ENCODE data around the gene TAP2. TPM values are rescaled to one million over a fixed set of nuclear protein-coding genes. Genes with fewer than 3 reads are reported as not detected.

The TAP2 gene
- total RNA-seq, 1 experiment from 2014 or later = 59.9 TPM

DNA sequence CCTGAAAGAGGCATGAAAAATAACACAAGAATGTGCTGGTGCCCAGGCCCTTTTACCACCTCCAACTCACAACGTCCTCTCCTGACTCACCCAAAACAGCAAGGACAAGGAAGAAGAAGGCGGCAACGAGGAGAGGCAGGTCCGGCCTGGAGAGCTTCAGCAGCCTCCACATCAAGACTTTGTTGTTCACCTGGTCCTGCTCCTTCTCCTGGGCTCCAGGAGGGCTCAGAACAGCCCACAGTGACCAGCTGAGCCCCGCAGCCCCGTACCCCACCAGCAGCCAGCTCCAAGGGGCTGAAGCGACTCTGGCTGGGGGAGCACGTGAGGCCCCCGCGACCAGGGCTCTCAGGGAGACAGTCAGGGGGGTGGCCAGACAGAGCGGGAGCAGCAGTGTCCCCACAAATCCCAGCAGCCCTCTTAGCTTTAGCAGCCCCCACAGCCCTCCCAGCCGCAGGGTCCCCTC lies 857 bp downstream of the TAP2 start:
- ChIA-PET POLR2A (interaction anchor here (1.2 to 3.0 kb wide), 9 partner anchors 10 to 134 kb away, joined by 3 to 23 read pairs (median 10); partner anchors contain the start of genes PSMB9 and TAP1), CTCF (interaction anchor here (0.9 to 3.5 kb wide), 22 partner anchors 11 to 423 kb away, joined by 3 to 189 read pairs (median 6); partner anchors contain the start of genes HLA-DMA, HLA-DOB, PSMB9 and TAP1), RAD21 (ENCODE audit: low non-redundant PET in 1 of 2, low total read pairs in 2 of 2, uncharacterized antibody in 2 of 2, unreplicated experiment in 2 of 2) (interaction anchor here (0.7 to 2.5 kb wide), 10 partner anchors 12 to 148 kb away, joined by 3 to 36 read pairs (median 6); partner anchors contain the start of genes PSMB9 (in 2 of the 2) and TAP1 (in 2 of the 2))
- H3K27ac ChIP-seq (ENCODE audit: low read depth, low read length) = peak overlapping the region; percentile 81
- BruUV-seq (replicated peaks) = TSS peak; percentile 44
- TF ChIP-seq EGR1 (IDR thresholded peaks at IDR 0.05; ENCODE audit: low read depth) (no peak), POLR2AphosphoS5 (IDR thresholded peaks at IDR 0.05; ENCODE audit: low read depth, low read length) (no peak), RAD21 (IDR thresholded peaks at IDR 0.05; ENCODE audit: low read depth) (no peak), TCF7L2 (IDR thresholded peaks at IDR 0.05; ENCODE audit: borderline replicate concordance, extremely low read depth, insufficient read depth, insufficient read length) (no peak), CBX3 (IDR thresholded peaks at IDR 0.05; ENCODE audit: low read depth) (no peak), SIN3A (IDR thresholded peaks at IDR 0.05; ENCODE audit: low read depth) (no peak), EZH2 (IDR thresholded peaks at IDR 0.05) (no peak), FOSL1 (IDR thresholded peaks at IDR 0.05; ENCODE audit: low read depth) (no peak), ZNF274 (IDR thresholded peaks at IDR 0.05; ENCODE audit: low read depth, low read length) (no peak), CEBPB (IDR thresholded peaks at IDR 0.05; ENCODE audit: low read depth) (no peak), SP1 (IDR thresholded peaks at IDR 0.05; ENCODE audit: low read depth) (no peak)
- TF ChIP-seq, protein P1, sequence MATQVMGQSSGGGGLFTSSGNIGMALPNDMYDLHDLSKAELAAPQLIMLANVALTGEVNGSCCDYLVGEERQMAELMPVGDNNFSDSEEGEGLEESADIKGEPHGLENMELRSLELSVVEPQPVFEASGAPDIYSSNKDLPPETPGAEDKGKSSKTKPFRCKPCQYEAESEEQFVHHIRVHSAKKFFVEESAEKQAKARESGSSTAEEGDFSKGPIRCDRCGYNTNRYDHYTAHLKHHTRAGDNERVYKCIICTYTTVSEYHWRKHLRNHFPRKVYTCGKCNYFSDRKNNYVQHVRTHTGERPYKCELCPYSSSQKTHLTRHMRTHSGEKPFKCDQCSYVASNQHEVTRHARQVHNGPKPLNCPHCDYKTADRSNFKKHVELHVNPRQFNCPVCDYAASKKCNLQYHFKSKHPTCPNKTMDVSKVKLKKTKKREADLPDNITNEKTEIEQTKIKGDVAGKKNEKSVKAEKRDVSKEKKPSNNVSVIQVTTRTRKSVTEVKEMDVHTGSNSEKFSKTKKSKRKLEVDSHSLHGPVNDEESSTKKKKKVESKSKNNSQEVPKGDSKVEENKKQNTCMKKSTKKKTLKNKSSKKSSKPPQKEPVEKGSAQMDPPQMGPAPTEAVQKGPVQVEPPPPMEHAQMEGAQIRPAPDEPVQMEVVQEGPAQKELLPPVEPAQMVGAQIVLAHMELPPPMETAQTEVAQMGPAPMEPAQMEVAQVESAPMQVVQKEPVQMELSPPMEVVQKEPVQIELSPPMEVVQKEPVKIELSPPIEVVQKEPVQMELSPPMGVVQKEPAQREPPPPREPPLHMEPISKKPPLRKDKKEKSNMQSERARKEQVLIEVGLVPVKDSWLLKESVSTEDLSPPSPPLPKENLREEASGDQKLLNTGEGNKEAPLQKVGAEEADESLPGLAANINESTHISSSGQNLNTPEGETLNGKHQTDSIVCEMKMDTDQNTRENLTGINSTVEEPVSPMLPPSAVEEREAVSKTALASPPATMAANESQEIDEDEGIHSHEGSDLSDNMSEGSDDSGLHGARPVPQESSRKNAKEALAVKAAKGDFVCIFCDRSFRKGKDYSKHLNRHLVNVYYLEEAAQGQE (IDR thresholded peaks at IDR 0.05; ENCODE audit: low read depth) = no peak
- TF ChIP-seq, protein P2, sequence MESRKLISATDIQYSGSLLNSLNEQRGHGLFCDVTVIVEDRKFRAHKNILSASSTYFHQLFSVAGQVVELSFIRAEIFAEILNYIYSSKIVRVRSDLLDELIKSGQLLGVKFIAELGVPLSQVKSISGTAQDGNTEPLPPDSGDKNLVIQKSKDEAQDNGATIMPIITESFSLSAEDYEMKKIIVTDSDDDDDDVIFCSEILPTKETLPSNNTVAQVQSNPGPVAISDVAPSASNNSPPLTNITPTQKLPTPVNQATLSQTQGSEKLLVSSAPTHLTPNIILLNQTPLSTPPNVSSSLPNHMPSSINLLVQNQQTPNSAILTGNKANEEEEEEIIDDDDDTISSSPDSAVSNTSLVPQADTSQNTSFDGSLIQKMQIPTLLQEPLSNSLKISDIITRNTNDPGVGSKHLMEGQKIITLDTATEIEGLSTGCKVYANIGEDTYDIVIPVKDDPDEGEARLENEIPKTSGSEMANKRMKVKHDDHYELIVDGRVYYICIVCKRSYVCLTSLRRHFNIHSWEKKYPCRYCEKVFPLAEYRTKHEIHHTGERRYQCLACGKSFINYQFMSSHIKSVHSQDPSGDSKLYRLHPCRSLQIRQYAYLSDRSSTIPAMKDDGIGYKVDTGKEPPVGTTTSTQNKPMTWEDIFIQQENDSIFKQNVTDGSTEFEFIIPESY (IDR thresholded peaks at IDR 0.05; ENCODE audit: extremely low read depth, insufficient replicate concordance, low read length) = no peak
- TF ChIP-seq, protein P3, sequence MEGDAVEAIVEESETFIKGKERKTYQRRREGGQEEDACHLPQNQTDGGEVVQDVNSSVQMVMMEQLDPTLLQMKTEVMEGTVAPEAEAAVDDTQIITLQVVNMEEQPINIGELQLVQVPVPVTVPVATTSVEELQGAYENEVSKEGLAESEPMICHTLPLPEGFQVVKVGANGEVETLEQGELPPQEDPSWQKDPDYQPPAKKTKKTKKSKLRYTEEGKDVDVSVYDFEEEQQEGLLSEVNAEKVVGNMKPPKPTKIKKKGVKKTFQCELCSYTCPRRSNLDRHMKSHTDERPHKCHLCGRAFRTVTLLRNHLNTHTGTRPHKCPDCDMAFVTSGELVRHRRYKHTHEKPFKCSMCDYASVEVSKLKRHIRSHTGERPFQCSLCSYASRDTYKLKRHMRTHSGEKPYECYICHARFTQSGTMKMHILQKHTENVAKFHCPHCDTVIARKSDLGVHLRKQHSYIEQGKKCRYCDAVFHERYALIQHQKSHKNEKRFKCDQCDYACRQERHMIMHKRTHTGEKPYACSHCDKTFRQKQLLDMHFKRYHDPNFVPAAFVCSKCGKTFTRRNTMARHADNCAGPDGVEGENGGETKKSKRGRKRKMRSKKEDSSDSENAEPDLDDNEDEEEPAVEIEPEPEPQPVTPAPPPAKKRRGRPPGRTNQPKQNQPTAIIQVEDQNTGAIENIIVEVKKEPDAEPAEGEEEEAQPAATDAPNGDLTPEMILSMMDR (IDR thresholded peaks at IDR 0.05 in 2 of 3, conservative IDR thresholded peaks at IDR 0.05 in 1 of 3; ENCODE audit: borderline replicate concordance in 1 of 3, insufficient read depth in 1 of 3, low read depth in 2 of 3, low read length in 2 of 3) = no peak
- TF ChIP-seq, protein P4, sequence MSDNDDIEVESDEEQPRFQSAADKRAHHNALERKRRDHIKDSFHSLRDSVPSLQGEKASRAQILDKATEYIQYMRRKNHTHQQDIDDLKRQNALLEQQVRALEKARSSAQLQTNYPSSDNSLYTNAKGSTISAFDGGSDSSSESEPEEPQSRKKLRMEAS (IDR thresholded peaks at IDR 0.05) = no peak
- TF ChIP-seq, protein P5, sequence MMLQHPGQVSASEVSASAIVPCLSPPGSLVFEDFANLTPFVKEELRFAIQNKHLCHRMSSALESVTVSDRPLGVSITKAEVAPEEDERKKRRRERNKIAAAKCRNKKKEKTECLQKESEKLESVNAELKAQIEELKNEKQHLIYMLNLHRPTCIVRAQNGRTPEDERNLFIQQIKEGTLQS (IDR thresholded peaks at IDR 0.05) = no peak
- peak overlapping the region; percentile 83 to 84 for H3K4me3 ChIP-seq (replicated peaks in 1 of 2; ENCODE audit: low read depth in 1 of 2, low read length in 2 of 2)
- ATAC-seq (peak; percentile 6), DNase-seq (ENCODE audit: low read depth, low spot score) (no peak)
- H3K9ac ChIP-seq (ENCODE audit: low read length) = peak overlapping the region; percentile 92
- no peaks in the 10 kb centered on the region for H4K20me1 ChIP-seq (ENCODE audit: insufficient read depth)
- no peaks in the 10 kb centered on the region for H3K27me3 ChIP-seq (ENCODE audit: insufficient read depth, low read length)
- no peaks in the 10 kb centered on the region for H3K9me3 ChIP-seq (ENCODE audit: control insufficient read depth in 1 of 2, insufficient read depth in 1 of 2, low read depth in 1 of 2, low read length in 2 of 2)
- peak overlapping the region; percentile 98 for H3K4me2 ChIP-seq (ENCODE audit: low read length)
- peaks cover 6 to 20% of the 10 kb centered on the region in 2 experiments; a peak in 3 of 4 replicates for H3K4me1 ChIP-seq (ENCODE audit: control insufficient read depth in 1 of 2, insufficient read depth in 2 of 2, low read length in 2 of 2)
- H3K36me3 ChIP-seq (ENCODE audit: control insufficient read depth in 1 of 2, insufficient read depth in 2 of 2, low read length in 2 of 2) = peaks cover 0 to 22% of the 10 kb centered on the region in 2 experiments; a peak in 2 of 4 replicates
- H3K9me2 ChIP-seq (ENCODE audit: insufficient read depth) = no peaks in the 10 kb centered on the region
- H2AFZ ChIP-seq (ENCODE audit: low read depth, low read length, poor library complexity, severe bottlenecking) = no peak overlapping the region
- intact Hi-C loops (cut with micrococcal nuclease) = loop anchor here (1.0 to 5.0 kb wide), 3 partner anchors 17 to 110 kb away; partner anchors contain the start of gene PSMB9
- peaks cover 9% of the 10 kb centered on the region; the same call in 1 of the 2 replicates for H3K79me2 ChIP-seq (ENCODE audit: insufficient read depth, low read length)

All from HCT116 (cell line).